GM23338 (cell line): ENCODE measurements around the gene MYBPC2.

ENCODE experiments used
- EZH2phosphoT487 ChIP-seq: fragments of 200-600 bp; sonication (generic); IDR thresholded peaks from one replicate; pipeline ENCODE4 v1.8.1; 2018; ENCODE audit warnings: antibody characterized with exemption; ENCODE audit not compliant: unreplicated experiment
- ZNF331 ChIP-seq: fragments of 250-450 bp; sonication (Bioruptor Pico); IDR thresholded peaks from 2 replicates; pipeline ENCODE4 v1.5.0; 2020; ENCODE audit warnings: low read depth, mild to moderate bottlenecking, moderate library complexity

DNA sequence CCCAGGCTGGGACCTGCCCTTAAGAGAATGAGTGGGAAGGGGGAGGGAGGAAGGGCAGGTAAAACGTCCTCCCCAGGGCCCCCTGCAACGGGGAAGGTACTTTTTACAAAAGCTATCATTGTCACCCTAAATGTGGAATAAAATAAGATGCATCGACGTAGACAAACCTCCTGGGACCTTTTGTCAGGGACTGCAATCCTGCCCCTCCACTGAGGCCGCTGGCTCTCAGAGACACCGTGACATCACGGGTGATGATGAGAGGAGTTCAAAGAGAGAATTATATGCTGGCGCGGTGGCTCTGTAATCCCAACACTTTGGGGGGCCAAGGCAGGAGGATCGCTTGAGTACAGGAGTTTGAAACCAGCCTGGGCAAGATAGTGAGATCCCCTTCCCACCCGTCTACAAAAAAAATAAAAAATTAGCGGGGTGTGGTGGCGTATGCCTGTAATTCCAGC is 1.8 kb upstream of the MYBPC2 start:
- TF ChIP-seq EZH2phosphoT487, result no peak
- TF ChIP-seq ZNF331 (CRISPR knock-in tag), result no peak
